DND-41 (cell line): ENCODE measurements around the gene CCDC40.

Source experiments
- CTCF ChIP-seq: IDR thresholded peaks from 2 replicates; pipeline ENCODE4 v1.5.1; 2012; ENCODE audit warnings: borderline replicate concordance, low read length, moderate library complexity, mild to moderate bottlenecking; ENCODE audit not compliant: poor library complexity, severe bottlenecking; ENCODE audit errors: extremely low read depth
- EZH2 ChIP-seq: IDR thresholded peaks from 3 replicates; pipeline ENCODE4 v1.6.1; 2012; ENCODE audit warnings: borderline replicate concordance, low read depth, mild to moderate bottlenecking, moderate library complexity, low read length, inconsistent platforms; ENCODE audit not compliant: severe bottlenecking

DNA sequence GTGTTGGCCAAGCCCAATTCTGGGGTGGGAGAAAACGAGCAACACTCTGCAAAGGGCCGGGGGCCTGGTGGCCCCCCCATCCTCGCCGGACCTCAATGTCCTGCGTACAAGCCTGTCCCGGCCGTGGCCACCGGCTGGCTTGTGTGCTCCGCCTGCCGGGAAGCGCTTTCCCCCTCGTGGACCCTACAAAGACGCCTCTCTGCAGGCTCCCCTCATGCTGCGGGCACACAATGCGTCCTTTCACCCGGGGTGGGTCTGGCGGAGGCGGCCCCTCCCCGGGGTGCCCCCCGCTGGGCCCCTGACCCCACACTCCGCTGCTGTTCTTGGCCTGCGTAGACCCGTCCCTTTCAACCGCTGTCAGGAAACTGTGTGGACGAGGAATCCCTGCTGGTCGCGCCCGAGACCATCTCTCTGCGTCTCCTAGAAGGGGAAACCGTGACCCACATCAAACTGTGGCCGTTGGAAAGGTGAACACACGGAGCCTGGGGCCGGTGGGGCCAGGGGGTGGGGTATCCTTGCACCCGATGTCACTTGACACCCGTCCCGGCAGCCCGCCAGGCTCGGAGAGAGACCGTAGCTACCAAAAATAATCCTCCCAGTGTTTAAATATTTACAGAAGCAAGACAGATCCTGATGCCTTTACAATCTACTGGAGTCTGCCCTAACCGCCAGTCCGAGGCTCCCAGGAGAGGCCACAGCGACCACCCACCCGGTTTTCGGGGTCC is 44.4 kb upstream of the CCDC40 start:
- TF ChIP-seq CTCF (no peak), EZH2 (no peak)
